ENCODE results near the gene MTIF2.
"Not testable (repeated sequence)": the region's sequence is repeated elsewhere in the genome, so short reads cannot be mapped to it uniquely, and the experiment has no call there.

DNA sequence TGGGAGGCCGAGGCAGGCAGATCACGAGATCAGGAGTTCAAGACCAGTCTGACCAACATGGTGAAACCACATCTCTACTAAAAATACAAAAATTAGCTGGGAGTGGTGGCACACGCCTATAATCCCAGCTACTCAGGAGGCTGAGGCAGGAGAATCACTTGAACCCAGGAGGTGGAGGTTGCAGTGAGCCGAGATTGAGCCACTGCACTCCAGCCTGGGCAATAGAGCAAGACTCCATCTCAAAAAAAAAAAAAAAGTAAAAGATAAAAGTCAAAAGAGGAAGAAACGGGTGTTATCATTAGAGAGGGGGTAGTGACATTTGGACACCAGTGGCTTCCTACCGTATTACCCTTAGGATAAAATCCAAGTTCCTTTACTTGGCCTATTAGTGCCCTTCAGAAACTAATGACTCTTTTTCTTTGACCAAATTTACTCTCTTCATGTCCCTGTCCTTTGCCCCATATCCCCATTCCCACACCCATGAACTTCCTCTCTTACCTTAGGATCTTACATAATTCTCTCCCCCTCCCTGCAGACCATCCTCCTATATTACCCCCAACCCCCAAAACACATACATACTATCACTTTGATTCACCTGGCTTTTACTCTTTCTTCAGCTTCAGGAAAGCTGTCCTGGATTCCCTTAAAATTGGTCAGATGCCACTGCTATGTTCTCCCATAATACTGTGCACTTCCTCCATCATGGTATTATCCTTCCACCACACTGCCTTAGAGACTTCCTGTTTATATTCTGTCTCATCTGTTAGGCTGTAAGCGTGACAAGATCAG lies 41.4 kb downstream of the MTIF2 start:
- TF ChIP-seq, protein P1, sequence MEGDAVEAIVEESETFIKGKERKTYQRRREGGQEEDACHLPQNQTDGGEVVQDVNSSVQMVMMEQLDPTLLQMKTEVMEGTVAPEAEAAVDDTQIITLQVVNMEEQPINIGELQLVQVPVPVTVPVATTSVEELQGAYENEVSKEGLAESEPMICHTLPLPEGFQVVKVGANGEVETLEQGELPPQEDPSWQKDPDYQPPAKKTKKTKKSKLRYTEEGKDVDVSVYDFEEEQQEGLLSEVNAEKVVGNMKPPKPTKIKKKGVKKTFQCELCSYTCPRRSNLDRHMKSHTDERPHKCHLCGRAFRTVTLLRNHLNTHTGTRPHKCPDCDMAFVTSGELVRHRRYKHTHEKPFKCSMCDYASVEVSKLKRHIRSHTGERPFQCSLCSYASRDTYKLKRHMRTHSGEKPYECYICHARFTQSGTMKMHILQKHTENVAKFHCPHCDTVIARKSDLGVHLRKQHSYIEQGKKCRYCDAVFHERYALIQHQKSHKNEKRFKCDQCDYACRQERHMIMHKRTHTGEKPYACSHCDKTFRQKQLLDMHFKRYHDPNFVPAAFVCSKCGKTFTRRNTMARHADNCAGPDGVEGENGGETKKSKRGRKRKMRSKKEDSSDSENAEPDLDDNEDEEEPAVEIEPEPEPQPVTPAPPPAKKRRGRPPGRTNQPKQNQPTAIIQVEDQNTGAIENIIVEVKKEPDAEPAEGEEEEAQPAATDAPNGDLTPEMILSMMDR (IDR thresholded peaks at IDR 0.05; ENCODE audit: low read depth, low read length, poor library complexity, severe bottlenecking) = not testable (repeated sequence)
- not testable (repeated sequence) for TF ChIP-seq EZH2phosphoT487 (IDR thresholded peaks at IDR 0.05; ENCODE audit: borderline replicate concordance, low read length)
